T-helper 22 cell (primary cell): ENCODE results near the gene IL1RAPL2.

ENCODE experiments used
- DNase-seq: peaks from one replicate; pipeline ENCODE4 v3.0.0-alpha.2; 2020; ENCODE audit warnings: low read depth

Gene IL1RAPL2

DNA sequence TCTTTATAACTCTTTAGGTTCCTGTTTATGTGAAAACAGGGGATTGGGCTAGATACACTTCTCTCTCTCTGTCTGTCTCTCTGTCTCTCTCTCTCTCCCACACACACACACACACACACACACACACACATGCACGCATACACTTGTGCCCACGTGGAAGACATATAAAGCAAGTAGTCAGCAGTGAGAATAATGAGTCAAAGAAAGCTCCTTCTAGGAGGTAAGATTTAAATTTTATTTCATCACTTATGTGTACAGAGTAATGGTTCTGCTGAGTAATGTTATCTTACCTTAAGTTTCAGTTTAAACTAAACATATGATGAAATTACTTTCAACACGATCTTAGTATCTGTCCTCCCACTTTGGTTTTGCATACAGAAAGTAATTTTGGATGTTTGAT lies 897.5 kb downstream of the IL1RAPL2 start:
- DNase-seq, result no peak

GRCh38 chrX:105464618-105465017 lies 898.6 kb downstream of the IL1RAPL2 start:
- no peak for DNase-seq

DNA sequence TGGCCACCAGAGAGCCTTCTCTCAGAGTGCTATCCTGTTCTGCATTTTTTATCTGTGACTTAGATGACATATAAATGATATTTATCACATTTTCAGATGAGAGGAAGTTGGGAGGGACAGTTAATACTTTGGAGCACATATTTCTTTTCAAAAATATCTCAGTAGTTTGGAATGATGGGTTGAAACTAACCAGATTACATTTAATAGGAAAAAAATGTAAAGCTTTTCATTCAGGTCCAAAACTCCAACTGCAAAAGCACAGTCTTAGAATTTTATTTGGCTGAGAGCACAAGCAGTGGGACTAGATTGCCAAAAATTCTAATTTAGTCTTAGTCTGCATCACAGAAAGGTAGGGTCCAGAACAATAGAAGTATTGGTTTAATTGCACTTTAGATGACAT lies 902.7 kb downstream of the IL1RAPL2 start:
- DNase-seq, result no peak

- no peak for DNase-seq
Observed at GRCh38 chrX:105471597-105471996, 905.6 kb downstream of the IL1RAPL2 start.

GRCh38 chrX:105475801-105476200 lies 909.8 kb downstream of the IL1RAPL2 start:
- no peak for DNase-seq

- DNase-seq, result no peak
Observed at GRCh38 chrX:105477351-105477750, 911.4 kb downstream of the IL1RAPL2 start.

- DNase-seq, result no peak
Observed at GRCh38 chrX:105480646-105481310, 914.8 kb downstream of the IL1RAPL2 start.

- DNase-seq, result no peak
Observed at GRCh38 chrX:105483011-105483410, 917.0 kb downstream of the IL1RAPL2 start.

GRCh38 chrX:105488716-105489115 lies 922.7 kb downstream of the IL1RAPL2 start:
- DNase-seq, result no peak

- no peak for DNase-seq
Observed at GRCh38 chrX:105495376-105495775, 929.4 kb downstream of the IL1RAPL2 start.

GRCh38 chrX:105502336-105502735 lies 936.3 kb downstream of the IL1RAPL2 start:
- no peak for DNase-seq

- no peak for DNase-seq
Observed at GRCh38 chrX:105515561-105515960, 949.6 kb downstream of the IL1RAPL2 start.

GRCh38 chrX:105526431-105526830 lies 960.4 kb downstream of the IL1RAPL2 start:
- no peak for DNase-seq

- DNase-seq, result no peak
Observed at GRCh38 chrX:105527759-105528158, 961.8 kb downstream of the IL1RAPL2 start.

GRCh38 chrX:105533951-105534350 lies 968.0 kb downstream of the IL1RAPL2 start:
- DNase-seq, result no peak

GRCh38 chrX:105543283-105543682 lies 977.3 kb downstream of the IL1RAPL2 start:
- no peak for DNase-seq

DNA sequence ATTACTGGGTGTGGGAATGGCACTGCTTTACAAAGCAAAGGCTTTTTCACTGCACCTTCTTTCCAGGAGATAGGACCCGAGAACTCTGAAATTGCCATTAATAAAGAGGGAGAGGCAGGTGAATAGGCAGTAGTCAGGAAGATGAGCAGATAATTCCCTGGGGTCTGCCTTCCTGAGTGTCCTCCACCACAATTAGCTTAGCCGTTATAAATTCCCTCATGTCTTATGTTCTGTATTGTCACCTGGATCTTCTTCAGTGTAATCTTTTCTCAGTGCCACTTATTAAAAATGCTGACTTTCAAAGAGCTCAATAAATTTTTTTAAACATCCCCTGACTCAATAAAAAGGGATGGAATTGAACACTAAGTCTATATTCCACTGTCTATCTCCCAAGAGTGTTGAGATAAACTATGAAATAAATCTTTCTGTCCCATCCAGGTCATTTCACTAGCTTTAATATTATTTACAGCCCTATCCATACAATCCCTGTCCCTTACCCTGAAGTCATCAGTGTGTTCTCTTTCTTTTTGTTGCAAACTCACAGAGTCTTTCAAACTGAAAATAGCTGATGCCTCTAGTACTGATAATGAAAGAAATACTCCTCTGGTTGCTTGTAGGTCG lies 984.2 kb downstream of the IL1RAPL2 start:
- no peak for DNase-seq

DNA sequence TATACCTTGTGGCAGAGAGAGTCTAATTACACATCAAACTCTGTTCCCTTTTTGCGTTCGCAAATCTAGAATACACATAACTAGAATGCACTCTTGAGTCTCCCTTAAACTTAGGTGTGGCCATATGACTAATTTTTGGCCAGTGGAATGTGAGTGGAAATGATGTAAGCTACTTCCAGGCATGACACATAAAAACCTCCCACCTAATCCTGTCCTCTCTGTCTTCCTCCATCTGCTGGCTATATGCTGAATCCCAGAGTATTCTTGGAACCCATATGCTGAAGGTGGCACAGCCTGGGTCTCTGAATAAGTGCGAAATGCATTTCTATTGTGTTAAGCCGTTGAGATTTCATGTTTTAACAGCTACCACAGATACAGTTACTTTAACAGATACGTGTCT lies 986.4 kb downstream of the IL1RAPL2 start:
- DNase-seq, result no peak

DNA sequence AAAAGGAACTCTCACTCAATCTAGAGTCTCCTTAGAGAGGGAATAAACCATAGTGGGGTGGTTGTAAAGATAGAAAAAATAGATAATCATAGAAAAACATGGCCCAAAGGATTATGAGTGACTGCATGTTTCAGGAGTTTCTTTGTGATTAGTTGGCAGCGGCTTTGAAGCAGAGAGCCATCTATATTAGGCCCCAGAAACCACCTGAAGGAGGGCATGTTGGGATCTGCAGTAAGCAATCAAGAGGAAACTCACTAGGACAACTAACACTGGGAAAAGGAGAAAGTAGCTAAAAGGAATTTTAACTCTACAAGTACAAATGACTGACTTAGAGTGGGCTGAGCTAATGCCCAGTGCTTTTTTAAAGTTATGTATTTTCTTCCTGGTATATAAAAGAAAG lies 987.1 kb downstream of the IL1RAPL2 start:
- no peak for DNase-seq

DNA sequence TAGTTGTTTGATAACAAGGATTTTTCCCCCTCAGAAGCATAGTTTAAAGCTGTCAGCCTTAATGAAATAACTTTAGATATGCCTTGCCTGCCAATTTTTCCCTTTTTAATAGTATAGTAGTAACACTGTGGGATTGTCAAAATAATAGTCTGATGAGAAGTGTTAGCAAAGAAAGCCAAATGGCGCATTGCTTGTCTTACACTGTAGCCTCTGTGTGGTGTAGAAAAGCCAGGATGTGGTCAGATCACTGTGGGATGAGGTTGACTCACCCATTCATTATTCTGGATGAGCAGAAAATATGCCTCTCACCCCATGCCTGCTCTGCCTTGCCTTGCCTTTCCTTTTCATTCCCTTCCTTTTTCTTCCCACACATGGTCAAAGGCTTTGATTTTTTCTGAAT lies 998.5 kb downstream of the IL1RAPL2 start:
- no peak for DNase-seq

- no peak for DNase-seq
Observed at GRCh38 chrX:105565856-105566255, 999.9 kb downstream of the IL1RAPL2 start.

DNA sequence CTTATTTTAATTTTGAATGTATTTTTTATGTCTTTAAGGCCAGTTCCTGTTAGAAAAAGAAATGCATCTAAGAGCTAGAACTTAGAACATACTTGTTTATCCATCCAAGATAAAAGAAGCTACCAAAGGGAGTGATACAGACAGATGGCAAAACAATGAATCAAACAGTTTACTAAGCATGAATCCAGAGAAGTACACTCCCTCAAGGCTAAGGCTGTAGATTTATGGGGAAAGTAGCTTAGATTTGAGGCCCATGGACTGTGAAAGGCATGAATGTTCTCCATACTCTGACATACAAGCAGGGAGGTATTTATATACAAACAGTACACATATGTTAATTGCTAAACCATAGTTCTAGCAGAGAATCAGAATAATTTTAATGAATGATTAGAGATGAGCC lies 1001.1 kb downstream of the IL1RAPL2 start:
- DNase-seq, result no peak

DNA sequence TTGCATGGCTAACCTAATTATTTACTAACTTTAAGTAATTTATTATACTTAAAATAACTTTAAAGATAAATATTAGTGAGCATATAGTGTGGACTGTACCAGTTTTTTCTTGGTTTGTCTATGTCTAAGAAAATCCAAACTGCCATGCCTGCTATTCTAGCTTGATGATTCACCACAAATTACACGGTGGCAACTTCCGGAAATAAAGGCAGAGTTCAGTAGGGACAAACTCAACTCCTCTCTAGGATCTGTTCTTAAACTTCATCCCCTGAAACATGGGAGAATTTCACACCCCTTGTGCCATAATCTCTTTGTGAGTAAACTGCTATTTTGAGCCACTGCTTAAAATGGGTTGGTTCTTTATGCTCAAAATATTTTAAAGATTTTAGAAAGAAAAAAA lies 1042.7 kb downstream of the IL1RAPL2 start:
- DNase-seq, result no peak

GRCh38 chrX:105609530-105609929 lies 1043.5 kb downstream of the IL1RAPL2 start:
- no peak for DNase-seq
